GM06990 (cell line): ENCODE data around the gene SMAP2.

ENCODE experiments used
- DNase-seq: peaks from one replicate; pipeline ENCODE4 v3.0.0-alpha.2; 2011; ENCODE audit not compliant: insufficient read length; ENCODE audit errors: extremely low read depth
- H3K27me3 ChIP-seq: replicated peaks from 2 replicates; pipeline ENCODE4 v1.6.0; 2011; ENCODE audit warnings: low read length; ENCODE audit not compliant: control insufficient read depth, insufficient read depth
- H3K36me3 ChIP-seq: 2 replicates; pipeline ENCODE4 v1.5.1; 2011; ENCODE audit warnings: low read length; ENCODE audit not compliant: control insufficient read depth, insufficient read depth
- H3K4me3 ChIP-seq: replicated peaks from 2 replicates; pipeline ENCODE4 v1.5.1; 2011; ENCODE audit warnings: low read depth, mild to moderate bottlenecking, control low read depth, low read length
- CTCF ChIP-seq: IDR thresholded peaks from 2 replicates; pipeline ENCODE4 v1.5.1; 2011; ENCODE audit warnings: low read length, control low read depth, mild to moderate bottlenecking, inconsistent platforms; ENCODE audit not compliant: insufficient read depth, poor library complexity, severe bottlenecking

Gene SMAP2

GRCh38 chr1:40431385-40431784, 57.9 kb downstream of the SMAP2 start:
- no peaks in the 10 kb centered on the region for H3K27me3 ChIP-seq
- no peaks in the 10 kb centered on the region; the same call in 1 of the 2 replicates for H3K36me3 ChIP-seq
- no peak for TF ChIP-seq CTCF
- no peak overlapping the region for H3K4me3 ChIP-seq
- no peak for DNase-seq

- Histone ChIP-seq H3K4me3 (no peak overlapping the region), H3K27me3 (no peaks in the 10 kb centered on the region), H3K36me3 (no peaks in the 10 kb centered on the region; the same call in 1 of the 2 replicates)
- DNase-seq = no peak
- no peak for TF ChIP-seq CTCF
These were observed 59.3 kb downstream of the SMAP2 start for GRCh38 chr1:40432644-40433390.

- Histone ChIP-seq H3K27me3 (no peaks in the 10 kb centered on the region), H3K4me3 (no peak overlapping the region), H3K36me3 (no peaks in the 10 kb centered on the region; the same call in 1 of the 2 replicates)
- DNase-seq = no peak
- no peak for TF ChIP-seq CTCF
These were observed 61.9 kb downstream of the SMAP2 start for GRCh38 chr1:40435471-40435870.

GRCh38 chr1:40435876-40436275, 62.3 kb downstream of the SMAP2 start:
- Histone ChIP-seq H3K27me3 (no peaks in the 10 kb centered on the region), H3K36me3 (no peaks in the 10 kb centered on the region; the same call in 1 of the 2 replicates), H3K4me3 (no peak overlapping the region)
- TF ChIP-seq CTCF = no peak
- DNase-seq = no peak

GRCh38 chr1:40438391-40439015, 65.0 kb downstream of the SMAP2 start:
- Histone ChIP-seq H3K36me3 (no peaks in the 10 kb centered on the region; the same call in 1 of the 2 replicates), H3K27me3 (no peaks in the 10 kb centered on the region), H3K4me3 (no peak overlapping the region)
- DNase-seq = no peak
- TF ChIP-seq CTCF = peak; percentile 56

GRCh38 chr1:40439247-40439646, 65.7 kb downstream of the SMAP2 start:
- no peaks in the 10 kb centered on the region for H3K27me3 ChIP-seq
- DNase-seq = no peak
- no peak overlapping the region for H3K4me3 ChIP-seq
- no peak for TF ChIP-seq CTCF
- no peaks in the 10 kb centered on the region; the same call in 1 of the 2 replicates for H3K36me3 ChIP-seq
